CD4-positive, alpha-beta memory T cell (primary cell): ENCODE measurements around the gene C9. TPM values are rescaled to one million over a fixed set of nuclear protein-coding genes. Genes with fewer than 3 reads are reported as not detected.
A peak's percentile ranks its signal among the peaks of the same experiment; 100 is the strongest.

Experiments
- CTCF ChIA-PET: fragments of 350-600 bp; sonication (Branson Sonifier 250); formaldehyde crosslinking; loops from one replicate; lab custom pipeline; 2021; ENCODE audit warnings: inconsistent platforms; ENCODE audit not compliant: partially characterized antibody; lab: Charles Lee
- POLR2A ChIA-PET: fragments of 350-600 bp; sonication (Branson Sonifier 250); formaldehyde crosslinking; loops from one replicate; lab custom pipeline; 2021; ENCODE audit not compliant: partially characterized antibody; lab: Charles Lee
- DNase-seq, 5 donors: peaks; one replicate each; pipeline versions ENCODE4 v3.0.0 to v3.0.0-alpha.2; 2020 to 2022; ENCODE audit warnings: mixed read lengths in 1 of 5
- H3K27ac ChIP-seq: one replicate; pipeline ENCODE4 v1.7.0; 2013; ENCODE audit warnings: low read depth, low read length
- H3K27me3 ChIP-seq: 2 replicates; pipeline ENCODE4 v1.7.0; 2013; ENCODE audit warnings: mild to moderate bottlenecking, low read length, moderate library complexity; ENCODE audit not compliant: insufficient read depth
- H3K36me3 ChIP-seq: 2 replicates; pipeline ENCODE4 v1.7.0; 2013; ENCODE audit warnings: mild to moderate bottlenecking, low read length, moderate library complexity; ENCODE audit not compliant: insufficient read depth
- H3K4me1 ChIP-seq: 2 replicates; pipeline ENCODE4 v1.7.0; 2013; ENCODE audit warnings: mild to moderate bottlenecking, low read length, moderate library complexity; ENCODE audit not compliant: insufficient read depth
- H3K4me3 ChIP-seq, 2 donors: one replicate each; pipeline ENCODE4 v1.7.0; 2013; ENCODE audit warnings: low read length in 2 of 2, mild to moderate bottlenecking in 1 of 2
- H3K9me3 ChIP-seq, 2 donors: one replicate each; pipeline ENCODE4 v1.7.0; 2013; ENCODE audit warnings: low read length in 2 of 2, control low read depth in 1 of 2; ENCODE audit not compliant: control insufficient read depth in 1 of 2
- H3K27ac Mint-ChIP-seq, 7 donors: one replicate each; pipeline ENCODE4 v1.8.0; 2020 to 2021; ENCODE audit warnings: mixed read lengths in 7 of 7, mild to moderate bottlenecking in 6 of 7, inconsistent platforms in 3 of 7, moderate library complexity in 3 of 7
- H3K27me3 Mint-ChIP-seq, 2 donors: one replicate each; pipeline ENCODE4 v1.8.0; 2020 to 2021; ENCODE audit warnings: mixed read lengths in 2 of 2
- H3K36me3 Mint-ChIP-seq, 2 donors: one replicate each; pipeline ENCODE4 v1.8.0; 2020 to 2021; ENCODE audit warnings: mixed read lengths in 2 of 2, inconsistent platforms in 1 of 2, mild to moderate bottlenecking in 1 of 2
- H3K4me1 Mint-ChIP-seq, 4 donors: one replicate each; pipeline ENCODE4 v1.8.0; 2020 to 2021; ENCODE audit warnings: mixed read lengths in 4 of 4, mild to moderate bottlenecking in 1 of 4
- H3K4me3 Mint-ChIP-seq, 8 donors: one replicate each; pipeline ENCODE4 v1.8.0; 2020 to 2021; ENCODE audit warnings: mixed read lengths in 8 of 8, mild to moderate bottlenecking in 7 of 8, moderate library complexity in 6 of 8, inconsistent platforms in 3 of 8
- H3K9me3 Mint-ChIP-seq, 8 donors: one replicate each; pipeline ENCODE4 v1.8.0; 2020 to 2021; ENCODE audit warnings: mixed read lengths in 8 of 8, mild to moderate bottlenecking in 5 of 8, inconsistent platforms in 3 of 8, moderate library complexity in 1 of 8
- intact Hi-C: fragments of 100-400 bp; cut with micrococcal nuclease; formaldehyde crosslinking; loops from one replicate; pipeline ENCODE4 v1.15.1; 2023
- polyA plus RNA-seq, 2 donors: library from polyadenylated mRNA; unstranded; fragments of 300-500 nt; fragmentation: Illumina TruSeq; gene quantifications; one replicate each; pipeline ENCODE4 v1.2.3, GENCODE V29; 2021
- total RNA-seq, 2 experiments: library from RNA; stranded (reverse); gene quantifications; one replicate each; pipeline ENCODE4 v1.2.3, GENCODE V29; 2021

The C9 gene
- total and polyA plus RNA-seq, 4 experiments from 2014 or later: not detected

DNA sequence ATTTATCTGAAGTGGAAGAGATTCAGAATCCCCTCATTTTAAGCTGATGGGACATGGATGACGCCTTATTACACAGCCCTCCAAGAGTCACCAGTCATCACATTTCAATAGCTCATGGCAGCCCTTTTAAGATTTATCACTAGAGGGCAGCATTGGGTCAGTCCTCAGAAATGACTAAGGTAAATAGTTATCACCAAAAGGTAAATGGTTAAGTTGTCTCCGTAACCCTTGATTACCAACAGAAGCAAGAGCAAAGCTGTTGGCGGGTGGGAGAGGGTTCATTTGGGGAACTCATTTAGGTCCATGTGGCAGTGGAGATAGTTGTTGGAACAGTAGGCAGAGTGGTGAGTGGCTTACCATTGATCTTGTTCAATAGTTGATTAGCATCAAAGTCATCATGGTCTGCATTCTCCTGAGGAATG is 12.0 kb upstream of the C9 start:
- no peaks in the 10 kb centered on the region for H3K27me3 ChIP-seq
- ChIA-PET POLR2A (interaction anchor here (0.7 kb wide), 1 partner anchor 159 kb away, joined by 3 read pairs; no protein-coding TSS in a partner anchor), CTCF (interaction anchor here (0.6 to 3.5 kb wide), 28 partner anchors 9 to 935 kb away, joined by 3 to 28 read pairs (median 5); partner anchors contain the start of gene DAB2)
- H3K27ac ChIP-seq: no peak overlapping the region
- no peak overlapping the region for H3K4me3 Mint-ChIP-seq
- H3K4me1 Mint-ChIP-seq: peaks cover 0 to 8% (median 4%) of the 10 kb centered on the region in 4 donors
- H3K36me3 Mint-ChIP-seq: no peaks in the 10 kb centered on the region
- H3K9me3 ChIP-seq: no peaks in the 10 kb centered on the region
- no peak overlapping the region for H3K27ac Mint-ChIP-seq
- intact Hi-C loops: loop anchor here (1.0 to 2.0 kb wide), 3 partner anchors 160 to 194 kb away; no protein-coding TSS in a partner anchor
- no peak overlapping the region for H3K4me3 ChIP-seq
- no peaks in the 10 kb centered on the region for H3K4me1 ChIP-seq
- peak; percentile 30 to 46 (median 34) for DNase-seq
- H3K27me3 Mint-ChIP-seq: peaks cover 6 to 15% of the 10 kb centered on the region in 2 donors
- H3K9me3 Mint-ChIP-seq: no peaks in the 10 kb centered on the region
- no peaks in the 10 kb centered on the region for H3K36me3 ChIP-seq

- Mint-ChIP-seq H3K4me1 (peaks cover 0 to 13% (median 8%) of the 10 kb centered on the region in 4 donors), H3K9me3 (no peaks in the 10 kb centered on the region), H3K27me3 (peaks cover 8% of the 10 kb centered on the region in 2 donors), H3K4me3 (no peak overlapping the region), H3K27ac (no peak overlapping the region), H3K36me3 (no peaks in the 10 kb centered on the region)
- Histone ChIP-seq H3K4me3 (no peak overlapping the region), H3K4me1 (no peaks in the 10 kb centered on the region), H3K36me3 (no peaks in the 10 kb centered on the region), H3K27ac (no peak overlapping the region), H3K27me3 (no peaks in the 10 kb centered on the region), H3K9me3 (no peaks in the 10 kb centered on the region)
- intact Hi-C loops: no loop called here
- no peak for DNase-seq
- POLR2A ChIA-PET: no interaction called here
- CTCF ChIA-PET: interaction anchor here (0.6 to 1.7 kb wide), 2 partner anchors 15 to 20 kb away, joined by 3 to 5 read pairs; no protein-coding TSS in a partner anchor
Observed at GRCh38 chr5:39373791-39374190, 9.5 kb upstream of the C9 start.

- Histone ChIP-seq H3K36me3 (no peaks in the 10 kb centered on the region), H3K27me3 (no peaks in the 10 kb centered on the region), H3K4me1 (no peaks in the 10 kb centered on the region), H3K27ac (no peak overlapping the region), H3K4me3 (no peak overlapping the region), H3K9me3 (no peaks in the 10 kb centered on the region)
- Mint-ChIP-seq H3K27me3 (peaks cover 2 to 9% of the 10 kb centered on the region in 2 donors), H3K4me3 (no peak overlapping the region), H3K9me3 (no peaks in the 10 kb centered on the region), H3K27ac (no peak overlapping the region), H3K4me1 (peaks cover 0 to 12% (median 8%) of the 10 kb centered on the region in 4 donors), H3K36me3 (peaks cover 0 to 3% of the 10 kb centered on the region in 2 donors)
- intact Hi-C loops: no loop called here
- POLR2A ChIA-PET: no interaction called here
- DNase-seq: no peak
- CTCF ChIA-PET: no interaction called here
Observed at GRCh38 chr5:39371367-39371635, 7.0 kb upstream of the C9 start.

DNA sequence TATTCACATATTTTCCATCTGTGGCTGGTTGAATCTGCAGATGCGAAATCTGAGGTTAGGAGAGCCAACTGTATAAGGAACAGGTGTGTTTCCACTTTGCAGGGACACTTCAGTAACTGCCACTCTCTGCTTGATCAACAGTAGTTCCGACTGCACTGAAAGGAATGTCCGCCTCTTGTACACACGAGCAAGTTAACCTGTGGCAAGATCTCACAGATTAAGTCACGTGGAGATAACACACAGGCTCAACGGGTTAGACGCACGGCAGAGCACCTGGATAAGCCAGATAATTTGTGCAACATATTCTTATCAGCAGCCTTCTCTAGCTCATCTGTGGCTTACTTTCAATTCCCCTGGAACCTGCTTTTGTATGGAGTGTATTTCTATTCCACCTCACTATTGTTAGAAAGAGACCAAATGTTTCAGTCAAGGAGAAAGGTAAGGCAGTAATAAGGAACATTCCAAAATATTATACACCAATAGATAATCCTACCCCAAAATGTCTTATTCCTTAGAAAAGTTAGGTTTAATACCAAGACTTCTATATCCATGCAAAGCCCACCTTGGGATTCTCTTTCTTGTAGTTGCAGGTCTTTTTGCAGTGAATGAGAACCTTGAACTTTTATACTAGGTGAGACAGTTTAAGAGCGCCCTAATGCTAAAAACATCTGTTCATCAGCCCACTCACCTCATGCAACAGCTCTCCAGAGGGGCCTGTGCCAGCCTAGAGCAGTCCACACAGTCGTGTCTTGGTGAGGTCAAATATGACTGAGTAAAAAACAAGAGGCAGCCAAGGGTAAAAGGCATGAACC is 6.5 kb upstream of the C9 start:
- Histone ChIP-seq H3K9me3 (no peaks in the 10 kb centered on the region), H3K36me3 (no peaks in the 10 kb centered on the region), H3K27me3 (no peaks in the 10 kb centered on the region), H3K27ac (no peak overlapping the region), H3K4me1 (no peaks in the 10 kb centered on the region), H3K4me3 (no peak overlapping the region)
- Mint-ChIP-seq H3K9me3 (no peaks in the 10 kb centered on the region), H3K27ac (no peak overlapping the region), H3K4me1 (peaks cover 0 to 9% (median 8%) of the 10 kb centered on the region in 4 donors), H3K27me3 (peaks cover 0 to 7% of the 10 kb centered on the region in 2 donors), H3K36me3 (peaks cover 0 to 3% of the 10 kb centered on the region in 2 donors), H3K4me3 (no peak overlapping the region)
- POLR2A ChIA-PET: no interaction called here
- intact Hi-C loops: no loop called here
- no peak for DNase-seq
- CTCF ChIA-PET: no interaction called here

DNA sequence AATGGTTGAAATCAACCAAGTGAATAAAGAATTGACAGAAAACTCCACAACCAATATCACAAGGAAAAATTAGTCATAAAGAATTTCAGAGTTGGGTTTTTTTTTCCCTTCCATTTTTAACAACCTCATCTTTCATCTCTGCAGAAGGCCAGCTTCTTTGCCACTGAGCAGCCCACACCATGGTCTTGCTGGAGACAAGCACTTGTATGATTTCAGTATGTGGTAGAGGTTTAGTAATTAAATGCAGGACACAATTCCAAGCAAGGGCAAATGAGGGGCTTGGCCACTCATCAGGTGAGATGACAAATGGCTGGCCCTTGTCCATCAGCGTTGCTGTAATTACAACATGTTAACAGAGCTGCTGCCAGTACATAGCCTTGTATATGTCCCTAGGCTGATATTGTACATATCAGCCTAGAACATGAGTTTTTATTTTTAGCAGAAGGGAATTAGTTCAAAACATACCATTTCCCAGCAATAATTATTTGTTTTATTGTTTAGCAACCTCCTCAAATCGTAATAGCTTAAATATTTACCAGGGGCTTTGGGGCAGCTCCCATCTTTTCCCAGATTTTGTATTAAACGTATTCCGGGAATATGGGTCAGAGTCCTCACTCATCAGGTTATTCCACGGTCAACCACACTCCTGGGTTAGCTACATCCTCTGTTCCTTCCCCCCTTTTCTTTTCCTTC is 5.0 kb upstream of the C9 start:
- ChIA-PET CTCF (no interaction called here), POLR2A (no interaction called here)
- H3K4me1 Mint-ChIP-seq: peaks cover 0 to 9% (median 8%) of the 10 kb centered on the region in 4 donors

DNA sequence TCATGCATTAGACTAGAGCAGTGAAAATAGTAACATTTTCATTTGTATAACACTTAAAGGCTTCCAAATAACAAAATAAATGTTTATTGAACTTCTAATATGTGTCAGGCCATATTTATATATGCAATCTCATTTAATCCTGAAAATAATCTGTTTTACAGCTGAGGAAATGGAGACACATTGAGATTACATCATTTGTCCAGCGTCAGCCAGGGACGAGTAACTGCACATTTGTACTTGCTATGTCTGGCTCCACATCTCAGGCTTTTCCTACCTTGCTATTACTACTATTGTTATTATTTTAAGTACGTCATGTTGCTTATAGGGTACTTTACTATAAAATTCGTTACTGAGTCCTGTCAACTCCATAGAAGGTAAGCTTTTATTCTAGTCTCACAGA is 3.8 kb upstream of the C9 start:
- POLR2A ChIA-PET: no interaction called here
- H3K27ac Mint-ChIP-seq: no peak overlapping the region
- no peak overlapping the region for H3K27ac ChIP-seq

More for the DNA sequence above, 5.0 kb upstream of the C9 start:
- H3K27me3 Mint-ChIP-seq: peaks cover 0 to 5% of the 10 kb centered on the region in 2 donors
- H3K36me3 ChIP-seq: no peaks in the 10 kb centered on the region
- no peaks in the 10 kb centered on the region for H3K9me3 Mint-ChIP-seq
- no peak for DNase-seq
- intact Hi-C loops: no loop called here
- no peaks in the 10 kb centered on the region for H3K9me3 ChIP-seq
- no peak overlapping the region for H3K4me3 ChIP-seq
- H3K36me3 Mint-ChIP-seq: peaks cover 0 to 3% of the 10 kb centered on the region in 2 donors
- no peak overlapping the region for H3K4me3 Mint-ChIP-seq
- H3K27ac Mint-ChIP-seq: no peak overlapping the region
- H3K27ac ChIP-seq: no peak overlapping the region
- H3K27me3 ChIP-seq: no peaks in the 10 kb centered on the region
- H3K4me1 ChIP-seq: no peaks in the 10 kb centered on the region

DNA sequence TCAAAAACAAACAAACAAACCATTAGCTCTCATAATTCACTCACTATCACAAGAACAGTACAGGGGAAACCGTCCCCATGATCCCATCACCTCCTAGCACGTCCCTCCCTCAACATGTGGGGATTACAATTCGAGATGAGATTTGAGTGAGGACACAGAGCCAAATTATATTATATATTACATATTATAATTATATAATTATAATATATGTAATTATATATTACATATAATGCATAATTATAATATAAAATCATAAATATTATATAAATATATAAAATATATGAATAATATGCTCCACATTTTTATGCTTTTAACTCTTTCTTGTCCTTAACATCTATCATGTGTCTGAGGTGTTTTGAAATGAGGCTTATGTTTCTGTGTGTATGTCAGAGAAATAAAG is 3.4 kb upstream of the C9 start:
- Histone ChIP-seq H3K9me3 (no peaks in the 10 kb centered on the region), H3K36me3 (no peaks in the 10 kb centered on the region), H3K27me3 (no peaks in the 10 kb centered on the region), H3K4me3 (no peak overlapping the region), H3K4me1 (no peaks in the 10 kb centered on the region), H3K27ac (no peak overlapping the region)
- H3K9me3 Mint-ChIP-seq: no peaks in the 10 kb centered on the region
- POLR2A ChIA-PET: no interaction called here
- no peak for DNase-seq
- peaks cover 0 to 5% of the 10 kb centered on the region in 2 donors for H3K27me3 Mint-ChIP-seq
- CTCF ChIA-PET: interaction anchor here (1.6 kb wide), 1 partner anchor 8 kb away, joined by 6 read pairs; no protein-coding TSS in a partner anchor
- intact Hi-C loops: no loop called here
- peaks cover 0 to 3% of the 10 kb centered on the region in 2 donors for H3K36me3 Mint-ChIP-seq
- no peak overlapping the region for H3K4me3 Mint-ChIP-seq
- H3K4me1 Mint-ChIP-seq: peaks cover 0 to 9% (median 8%) of the 10 kb centered on the region in 4 donors
- H3K27ac Mint-ChIP-seq: no peak overlapping the region

More for the DNA sequence above, 3.8 kb upstream of the C9 start:
- Histone ChIP-seq H3K4me1 (no peaks in the 10 kb centered on the region), H3K27me3 (no peaks in the 10 kb centered on the region), H3K9me3 (no peaks in the 10 kb centered on the region), H3K4me3 (no peak overlapping the region), H3K36me3 (no peaks in the 10 kb centered on the region)
- Mint-ChIP-seq H3K36me3 (peaks cover 0 to 3% of the 10 kb centered on the region in 2 donors), H3K4me3 (no peak overlapping the region), H3K27me3 (peaks cover 0 to 5% of the 10 kb centered on the region in 2 donors), H3K4me1 (peaks cover 0 to 9% (median 8%) of the 10 kb centered on the region in 4 donors), H3K9me3 (no peaks in the 10 kb centered on the region)
- CTCF ChIA-PET: interaction anchor here (1.6 kb wide), 1 partner anchor 8 kb away, joined by 6 read pairs; no protein-coding TSS in a partner anchor
- no peak for DNase-seq
- intact Hi-C loops: no loop called here
